ENCODE data around the gene MIB1. TPM values are rescaled to one million over a fixed set of nuclear protein-coding genes. Genes with fewer than 3 reads are reported as not detected.

Gene MIB1
- total RNA-seq, 1 donor from 2014 or later, result 90.9 TPM

- Mint-ChIP-seq H3K27me3 (ENCODE audit: low read depth) (no peaks in the 10 kb centered on the region), H3K36me3 (ENCODE audit: low read depth) (no peaks in the 10 kb centered on the region), H3K4me1 (no peaks in the 10 kb centered on the region), H3K4me3 (no peak overlapping the region), H3K9me3 (no peaks in the 10 kb centered on the region), H3K27ac (ENCODE audit: unreplicated experiment) (no peak overlapping the region)
- no peak for DNase-seq (ENCODE audit: low read depth, low spot score)
- no peak for TF ChIP-seq CTCF (conservative IDR thresholded peaks at IDR 0.05)
Measured at GRCh38 chr18:21894619-21895367, 154.2 kb downstream of the MIB1 start.

- Mint-ChIP-seq H3K4me3 (no peak overlapping the region), H3K9me3 (no peaks in the 10 kb centered on the region), H3K4me1 (no peaks in the 10 kb centered on the region), H3K27ac (ENCODE audit: unreplicated experiment) (no peak overlapping the region), H3K36me3 (ENCODE audit: low read depth) (no peaks in the 10 kb centered on the region), H3K27me3 (ENCODE audit: low read depth) (no peaks in the 10 kb centered on the region)
- DNase-seq (ENCODE audit: low read depth, low spot score), result no peak
- TF ChIP-seq CTCF (conservative IDR thresholded peaks at IDR 0.05), result no peak
Measured at GRCh38 chr18:21896732-21897336, 156.2 kb downstream of the MIB1 start.

GRCh38 chr18:21897811-21898210 lies 157.2 kb downstream of the MIB1 start:
- H3K4me3 Mint-ChIP-seq, result no peak overlapping the region
- H3K36me3 Mint-ChIP-seq (ENCODE audit: low read depth), result no peaks in the 10 kb centered on the region
- peak; percentile 60 for DNase-seq (ENCODE audit: low read depth, low spot score)
- H3K27ac Mint-ChIP-seq (ENCODE audit: unreplicated experiment), result no peak overlapping the region
- no peaks in the 10 kb centered on the region for H3K27me3 Mint-ChIP-seq (ENCODE audit: low read depth)
- no peaks in the 10 kb centered on the region for H3K4me1 Mint-ChIP-seq
- no peaks in the 10 kb centered on the region for H3K9me3 Mint-ChIP-seq
- TF ChIP-seq CTCF (conservative IDR thresholded peaks at IDR 0.05), result peak; percentile 80

GRCh38 chr18:21900605-21901352 lies 160.2 kb downstream of the MIB1 start:
- Mint-ChIP-seq H3K9me3 (no peaks in the 10 kb centered on the region), H3K4me1 (no peaks in the 10 kb centered on the region), H3K27ac (ENCODE audit: unreplicated experiment) (no peak overlapping the region), H3K36me3 (ENCODE audit: low read depth) (no peaks in the 10 kb centered on the region), H3K27me3 (ENCODE audit: low read depth) (no peaks in the 10 kb centered on the region), H3K4me3 (no peak overlapping the region)
- no peak for TF ChIP-seq CTCF (conservative IDR thresholded peaks at IDR 0.05)
- no peak for DNase-seq (ENCODE audit: low read depth, low spot score)

- Mint-ChIP-seq H3K36me3 (ENCODE audit: low read depth) (no peaks in the 10 kb centered on the region), H3K27me3 (ENCODE audit: low read depth) (no peaks in the 10 kb centered on the region), H3K4me3 (no peak overlapping the region), H3K9me3 (no peaks in the 10 kb centered on the region), H3K4me1 (no peaks in the 10 kb centered on the region), H3K27ac (ENCODE audit: unreplicated experiment) (no peak overlapping the region)
- no peak for TF ChIP-seq CTCF (conservative IDR thresholded peaks at IDR 0.05)
- no peak for DNase-seq (ENCODE audit: low read depth, low spot score)
Measured at GRCh38 chr18:21901423-21901945, 160.9 kb downstream of the MIB1 start.

Measured in neural crest cell (in vitro differentiated cells).